ENCODE results near the gene ST7.
"Not testable (repeated sequence)": the region's sequence is repeated elsewhere in the genome, so short reads cannot be mapped to it uniquely, and the experiment has no call there.

The ST7 gene

DNA sequence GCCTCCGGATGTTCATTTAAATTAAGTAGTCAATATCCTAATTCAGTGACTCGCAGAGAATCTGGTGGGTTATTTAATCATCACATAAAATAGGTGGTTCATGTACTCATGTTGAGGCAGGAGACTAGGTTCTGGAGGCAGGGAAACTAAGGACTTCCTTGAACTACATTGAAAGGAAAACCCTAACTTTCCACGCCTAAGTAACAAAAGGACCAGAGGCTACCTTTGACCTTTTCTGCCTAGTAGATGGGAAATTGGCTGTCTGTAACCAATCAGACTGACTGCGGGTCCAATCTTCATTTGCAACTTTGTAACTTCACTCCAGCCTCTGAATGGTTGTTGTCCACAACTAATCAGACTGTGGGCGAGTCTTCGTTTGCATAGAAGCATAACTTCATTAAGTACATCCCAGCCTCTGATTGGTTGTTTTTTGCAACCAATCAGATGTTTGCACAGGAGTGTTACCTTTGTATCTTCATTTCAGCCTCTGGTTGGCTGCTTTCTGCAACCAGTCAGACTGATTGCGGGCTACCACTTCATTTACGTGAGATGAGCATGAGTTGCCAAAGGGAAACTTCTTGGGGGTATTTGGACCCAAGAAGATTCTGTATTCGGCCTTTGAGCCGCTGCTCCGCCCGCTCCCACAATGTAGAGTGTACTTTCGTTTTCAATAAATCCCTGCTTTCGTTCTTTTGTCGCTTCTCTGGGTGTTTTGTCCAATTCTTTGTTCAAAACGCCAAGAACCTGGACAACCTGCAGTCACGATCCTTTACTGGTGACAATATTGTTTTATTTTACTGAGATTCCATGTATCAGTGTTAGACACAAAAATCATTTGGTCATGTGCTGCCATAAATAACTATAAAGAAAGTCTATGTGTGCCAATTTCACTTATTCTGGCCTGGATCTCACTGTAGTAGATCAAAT, 1.7 kb upstream of the ST7 start:
- no peak for DNase-seq (ENCODE audit: low spot score)

DNA sequence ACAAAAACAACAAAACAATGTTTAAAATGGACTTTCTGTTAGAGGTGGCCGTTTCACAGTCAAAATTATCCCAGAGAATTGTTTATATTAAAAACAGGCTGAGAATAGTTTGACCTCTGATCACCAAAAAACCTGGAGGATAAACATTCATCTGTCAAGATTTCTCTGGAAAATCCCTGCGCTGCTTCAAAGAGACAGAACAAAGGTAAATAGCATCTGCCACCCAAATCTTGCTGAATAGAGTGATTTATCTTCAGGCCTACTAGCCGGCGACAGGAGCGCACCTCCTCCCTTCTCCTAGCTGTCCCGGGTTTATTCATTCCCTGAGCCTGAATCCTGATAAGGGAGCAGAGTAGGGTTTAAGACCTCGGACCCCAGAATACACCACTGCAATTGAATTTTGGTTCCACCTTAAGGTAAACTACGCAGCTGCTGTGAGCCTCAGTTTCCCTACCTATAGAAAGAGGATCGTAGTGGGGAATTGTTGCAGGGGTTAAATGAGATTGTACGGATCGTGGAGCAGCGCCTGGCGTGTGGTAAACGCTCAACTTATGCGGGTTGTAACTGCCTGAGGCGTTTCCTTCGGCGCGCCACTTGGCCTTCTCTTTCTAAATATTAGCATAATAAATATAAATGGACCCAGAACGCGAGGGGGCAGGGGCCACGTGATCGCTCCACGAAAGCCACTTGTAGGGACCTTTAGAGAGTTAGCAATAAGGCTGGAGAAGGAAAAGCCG, 498 bp upstream of the ST7 start:
- peak; percentile 45 for DNase-seq (ENCODE audit: low spot score)

DNA sequence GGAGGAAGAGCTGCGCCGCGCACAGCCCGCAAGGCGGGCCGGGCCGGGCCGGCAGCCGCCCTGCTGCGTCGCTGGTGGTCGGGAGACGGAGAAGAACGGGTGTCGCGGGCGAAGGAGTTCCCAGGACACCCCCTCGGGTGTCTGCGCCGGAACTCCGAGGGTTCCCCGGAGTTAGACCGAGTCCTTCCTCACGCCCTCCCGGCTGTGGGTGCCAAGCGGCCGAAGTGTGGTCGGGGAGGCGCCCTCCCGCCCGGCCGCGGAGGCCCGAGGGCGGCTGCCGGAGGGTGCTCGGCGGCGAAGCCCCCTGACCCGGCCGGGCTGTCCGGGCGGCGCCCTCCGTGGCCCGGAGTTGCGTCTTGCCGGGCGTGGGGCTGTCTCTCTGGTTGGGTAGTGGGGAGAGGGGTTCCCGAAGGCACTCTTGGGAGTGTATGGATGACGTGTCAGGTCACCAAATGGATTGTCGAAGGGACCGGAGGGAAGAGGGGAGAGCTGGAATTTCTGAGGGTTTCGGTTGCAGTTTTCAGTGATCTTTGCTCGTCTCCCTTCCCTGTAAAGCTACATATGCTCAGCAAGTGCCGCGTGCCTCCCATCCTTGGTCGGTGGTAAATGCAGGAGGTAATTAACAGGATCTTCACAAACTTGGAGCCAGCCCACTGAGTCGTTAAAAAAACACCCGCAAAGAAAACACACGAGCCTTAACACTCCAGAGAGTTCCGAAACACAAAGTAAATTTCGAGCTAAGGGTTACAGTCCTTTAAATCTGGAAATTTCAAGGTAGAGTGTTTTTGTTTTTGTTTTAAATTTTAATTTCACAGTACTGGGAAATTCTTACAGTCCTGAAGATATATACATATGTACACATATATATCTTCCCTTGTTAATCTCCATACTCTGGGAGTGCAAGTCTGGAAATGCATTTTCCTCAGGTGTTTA, 871 bp downstream of the ST7 start:
- peak; percentile 69 for DNase-seq (ENCODE audit: low spot score)

DNA sequence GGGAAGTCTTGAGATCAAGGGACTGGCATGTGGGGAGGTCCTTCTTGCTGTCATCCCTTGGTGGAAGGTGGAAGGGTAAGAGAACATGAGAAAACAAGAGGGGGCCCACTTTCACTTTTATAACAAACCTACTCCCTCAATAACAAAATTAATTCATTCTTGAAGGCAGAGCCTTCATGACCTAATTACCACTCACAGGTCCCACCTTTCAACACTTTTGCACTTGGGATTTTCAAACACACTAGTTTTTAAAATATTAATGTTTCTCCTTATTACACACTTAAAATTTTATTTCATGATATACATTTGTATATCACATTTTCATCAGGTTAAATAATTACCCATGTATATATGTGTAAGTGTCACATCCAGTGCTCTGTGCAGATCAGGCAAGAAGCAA, 2.0 kb downstream of the ST7 start:
- no peak for DNase-seq (ENCODE audit: low spot score)

DNA sequence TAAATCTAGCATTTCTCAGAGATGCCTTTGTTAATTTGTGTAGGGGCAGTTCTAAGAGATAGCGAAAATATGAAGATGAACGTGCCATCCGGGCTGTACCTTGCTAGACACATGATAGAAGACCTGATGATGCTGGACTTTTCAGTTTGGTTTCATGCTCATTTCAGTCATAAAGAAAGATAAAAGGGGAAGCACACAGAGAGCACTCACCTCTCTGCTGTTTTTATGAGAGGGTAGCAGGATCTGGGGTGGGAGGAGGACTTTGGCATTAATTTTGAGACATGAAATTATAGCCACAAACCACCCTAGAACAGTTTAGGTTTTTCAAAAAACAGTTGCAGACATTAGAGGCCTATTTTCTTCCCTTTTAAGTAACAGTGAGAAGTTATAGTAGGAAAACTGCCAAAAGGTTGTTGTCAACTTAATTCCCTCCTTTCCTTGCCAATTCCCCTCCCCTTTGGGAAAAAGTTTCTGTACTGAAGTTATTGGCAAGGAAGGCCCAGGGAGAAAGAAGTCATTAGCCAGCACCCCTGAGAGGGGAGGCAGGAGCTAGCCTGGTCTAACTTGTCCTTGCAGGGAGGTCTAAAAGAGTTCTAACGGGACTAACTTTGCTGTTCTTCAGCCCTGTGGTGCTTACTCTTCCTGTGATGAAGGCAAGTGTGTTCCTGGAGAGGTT, 2.6 kb downstream of the ST7 start:
- peak; percentile 18 for DNase-seq (ENCODE audit: low spot score)

DNA sequence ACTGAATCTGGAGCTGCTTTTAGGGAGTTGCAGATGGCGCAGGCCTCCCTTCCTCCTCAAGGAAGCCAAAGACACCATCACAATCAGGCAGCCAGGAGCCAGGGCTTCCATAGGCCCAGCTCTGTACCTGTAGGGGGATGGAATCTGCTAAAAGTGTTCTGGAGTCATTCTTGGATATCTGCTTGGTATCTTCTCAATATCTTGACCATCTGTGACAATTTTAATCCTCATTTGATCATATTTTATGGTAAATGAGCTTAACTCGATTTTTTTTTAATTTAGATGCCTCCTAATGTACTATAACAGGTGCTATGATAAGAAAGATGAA, 3.1 kb downstream of the ST7 start:
- no peak for DNase-seq (ENCODE audit: low spot score)

DNA sequence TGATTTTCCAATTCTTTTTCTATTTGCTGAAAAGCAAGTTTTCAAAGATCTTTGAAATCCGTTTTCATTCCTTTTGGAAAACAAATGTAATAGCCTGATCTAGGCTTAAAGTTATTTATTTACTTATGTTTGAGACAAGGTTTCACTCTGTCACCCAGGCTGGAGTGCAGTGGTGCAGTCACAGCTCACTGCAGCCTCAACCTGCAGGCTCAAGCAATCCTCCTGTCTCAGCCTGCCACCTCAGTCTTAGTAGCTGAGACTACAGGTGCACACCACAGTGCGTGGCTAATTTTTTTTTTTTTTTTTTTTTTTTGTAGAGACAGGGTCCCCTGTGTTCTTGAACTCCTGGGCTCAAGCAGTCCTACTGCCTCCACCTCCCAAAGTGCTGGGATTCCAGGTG, 4.6 kb downstream of the ST7 start:
- no peak for DNase-seq (ENCODE audit: low spot score)

DNA sequence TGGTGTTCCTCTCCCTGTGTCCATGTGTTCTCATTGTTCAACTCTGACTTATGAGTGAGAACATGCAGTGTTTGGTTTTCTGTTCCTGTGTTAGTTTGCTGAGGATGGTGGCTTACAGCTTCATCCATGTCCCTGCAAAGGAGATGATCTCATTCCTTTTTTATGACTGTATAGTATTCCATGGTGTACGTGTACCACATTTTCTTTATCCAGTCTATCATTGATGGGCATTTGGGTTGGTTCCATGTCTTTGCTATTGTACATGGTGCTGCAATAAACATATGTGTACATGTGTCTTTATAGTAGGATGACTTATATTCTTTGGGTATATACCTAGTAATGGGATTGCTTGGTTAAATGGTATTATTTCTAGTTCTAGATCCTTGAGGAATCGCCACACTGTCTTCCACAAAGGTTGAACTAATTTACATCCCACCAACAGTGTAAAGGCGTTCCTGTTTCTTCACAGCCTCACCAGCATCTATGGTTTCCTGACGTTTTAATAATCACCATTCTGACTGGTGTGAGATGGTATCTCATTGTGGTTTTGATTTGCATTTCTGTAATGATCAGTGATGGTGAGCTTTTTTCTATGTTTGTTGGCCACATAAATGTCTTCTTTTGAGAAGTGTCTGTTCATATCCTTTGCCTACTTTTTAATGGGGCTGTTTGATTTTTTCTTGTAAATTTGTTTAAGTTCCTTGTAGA, 8.8 kb downstream of the ST7 start:
- DNase-seq (ENCODE audit: low spot score): not testable (repeated sequence)

DNA sequence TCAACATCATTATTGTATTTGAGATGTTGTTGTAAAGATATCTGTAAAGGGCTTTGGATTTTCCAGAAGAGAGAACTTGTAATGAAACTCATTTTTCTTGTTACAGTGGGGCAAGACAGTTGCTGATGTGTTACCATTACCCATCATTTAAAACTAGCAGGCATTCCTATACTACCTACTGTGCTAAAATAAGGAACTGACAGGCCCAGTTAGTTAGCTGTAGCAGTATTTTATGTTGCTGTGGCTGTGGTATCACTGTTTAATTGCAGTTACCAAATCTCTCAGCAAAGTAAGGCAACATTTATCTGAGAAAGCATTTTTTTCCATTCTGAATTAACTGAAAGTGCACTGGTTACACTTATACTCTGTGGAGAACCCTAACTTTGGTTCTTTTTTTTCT, 9.9 kb downstream of the ST7 start:
- no peak for DNase-seq (ENCODE audit: low spot score)

DNA sequence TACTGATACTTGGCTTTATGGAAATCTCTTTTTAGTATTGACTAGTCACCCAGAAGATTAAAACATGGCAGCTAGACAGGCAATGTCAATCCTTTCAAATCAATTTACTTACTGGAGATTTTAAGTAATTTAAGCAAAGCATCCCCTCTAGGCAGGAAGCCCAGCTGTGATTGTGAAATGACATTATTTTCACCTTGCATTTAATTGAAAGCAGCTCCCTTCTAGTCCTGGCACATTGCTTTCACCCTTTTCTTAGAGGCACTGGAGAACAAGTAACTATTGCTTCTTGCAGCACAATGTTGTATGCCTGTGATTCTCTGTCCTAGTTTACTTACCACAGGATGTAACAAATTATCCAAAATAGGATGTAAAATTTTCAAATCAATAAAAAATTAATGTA, 13.3 kb downstream of the ST7 start:
- DNase-seq (ENCODE audit: low spot score): no peak

DNA sequence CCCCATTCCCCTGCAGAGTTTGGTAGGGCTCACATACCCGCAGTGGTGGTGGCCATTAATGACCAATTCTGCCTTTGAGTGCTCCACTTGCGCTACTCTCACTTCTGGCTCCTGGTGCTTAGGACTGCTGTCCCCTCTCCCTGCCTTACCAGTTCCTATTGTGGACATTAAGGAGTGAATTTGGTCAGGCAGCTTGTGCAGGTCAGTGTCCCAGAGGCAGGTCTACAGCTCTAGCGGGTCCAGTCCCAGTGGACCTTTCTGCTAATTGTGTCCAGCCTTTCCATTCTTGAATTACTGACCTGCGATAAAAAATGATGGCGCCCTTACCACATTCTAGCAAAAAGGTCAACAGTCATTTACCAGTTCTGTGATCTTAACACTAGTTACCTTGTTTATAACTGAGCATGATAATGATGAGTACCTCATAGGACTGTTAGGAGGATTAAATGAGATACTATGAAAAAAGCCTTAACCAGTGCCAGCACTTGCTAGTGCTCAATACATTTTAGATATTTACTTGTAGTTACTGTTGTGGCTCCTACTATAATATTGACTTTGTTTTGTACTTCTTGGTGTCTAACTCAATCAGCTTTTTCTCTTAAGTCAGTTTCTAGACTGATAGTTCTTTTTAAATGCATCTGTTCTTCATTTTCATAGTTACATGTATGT, 14.1 kb downstream of the ST7 start:
- DNase-seq (ENCODE audit: low spot score): no peak

DNA sequence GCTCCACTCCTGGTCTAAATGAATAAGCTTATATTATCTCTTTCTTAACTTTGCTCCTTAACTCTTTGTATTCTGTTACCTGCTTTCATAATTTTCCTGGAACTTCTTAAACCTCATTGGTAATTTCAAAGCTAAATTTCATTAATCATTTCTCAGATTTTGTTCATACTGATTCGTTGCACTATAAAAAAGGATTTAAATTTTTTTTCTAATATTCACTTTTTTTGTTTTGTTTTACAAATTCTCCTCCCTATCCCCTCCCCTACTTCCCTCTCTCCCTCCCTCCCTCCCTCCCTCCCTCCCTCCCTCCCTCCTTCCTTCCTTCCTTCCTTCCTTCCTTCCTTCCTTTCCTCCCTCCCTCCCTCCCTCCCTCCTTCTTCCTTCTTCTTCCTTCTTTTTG, 14.7 kb downstream of the ST7 start:
- DNase-seq (ENCODE audit: low spot score): no peak

DNA sequence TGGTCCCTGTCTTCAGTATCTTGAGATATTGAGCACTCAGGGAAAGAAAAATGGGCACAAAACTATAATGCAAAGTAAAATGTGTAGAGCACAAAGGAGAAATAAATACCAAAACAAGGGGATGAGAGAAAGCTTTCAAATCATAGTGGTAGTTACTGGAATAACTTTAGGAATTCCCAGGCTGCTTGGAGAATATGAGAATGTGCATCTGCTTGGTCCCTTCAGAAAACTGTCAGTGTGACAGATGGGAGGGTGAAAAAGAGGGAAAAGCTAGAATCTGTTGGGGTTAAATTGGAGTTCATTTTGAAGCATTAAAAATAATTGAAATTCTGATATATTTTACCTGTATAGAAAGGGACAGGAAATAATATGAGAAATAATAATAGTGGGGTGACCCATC, 15.3 kb downstream of the ST7 start:
- DNase-seq (ENCODE audit: low spot score): no peak

DNA sequence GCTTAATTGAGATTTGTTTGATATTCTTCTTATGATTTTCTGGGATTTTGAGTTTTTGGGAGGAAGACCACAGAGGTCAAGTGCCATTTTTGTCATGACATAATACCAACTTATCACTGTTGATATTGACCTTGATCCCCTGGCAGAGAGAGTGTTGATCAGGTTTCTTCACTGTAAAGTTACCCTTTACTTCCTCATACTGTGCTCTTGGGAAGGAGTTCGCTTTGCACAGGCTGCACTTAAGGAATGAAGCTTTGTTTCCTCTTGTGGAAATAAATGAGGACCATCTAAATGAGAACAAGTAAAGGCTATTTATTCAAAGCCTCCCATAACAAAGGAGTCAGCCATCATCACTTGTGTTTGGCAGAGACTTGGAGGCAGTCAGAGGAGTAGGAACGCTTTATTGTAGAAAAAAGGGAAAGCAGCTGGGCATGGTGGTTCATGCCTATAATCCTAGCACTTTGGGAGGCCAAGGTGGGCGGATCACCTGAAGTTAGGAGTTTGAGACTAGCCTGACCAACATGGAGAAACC, 16.1 kb downstream of the ST7 start:
- DNase-seq (ENCODE audit: low spot score): no peak

DNA sequence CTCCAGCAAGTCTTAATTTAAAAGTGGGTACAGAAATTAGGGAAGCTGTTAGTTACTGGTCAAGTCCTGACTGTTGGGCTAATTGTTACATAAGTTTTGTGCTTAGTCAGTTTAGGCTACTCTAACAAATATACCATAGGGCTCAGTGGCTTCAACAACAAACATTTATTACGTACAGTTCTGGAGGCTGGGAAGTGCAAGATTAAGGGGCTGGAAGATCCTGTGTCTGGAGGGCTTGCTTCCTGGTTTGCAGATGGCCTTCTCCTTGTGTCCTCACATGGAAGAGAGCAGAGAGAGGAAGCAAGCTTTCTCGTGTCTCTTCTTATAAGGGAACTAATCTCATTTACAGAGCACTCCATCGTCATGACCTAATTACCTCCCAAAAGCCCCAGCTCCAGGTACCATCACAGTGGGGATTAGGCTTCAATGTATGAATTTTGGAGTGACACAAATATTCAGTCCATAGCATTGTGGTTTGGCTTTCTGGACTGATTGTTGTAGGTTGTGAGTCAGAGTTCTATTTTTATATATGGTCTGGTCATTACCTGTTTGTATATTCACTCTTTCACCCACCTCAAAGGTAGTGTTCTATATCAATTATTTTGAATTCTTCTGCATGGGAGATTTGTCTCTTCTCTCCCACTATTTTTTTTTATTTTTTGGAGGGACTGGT, 17.1 kb downstream of the ST7 start:
- DNase-seq (ENCODE audit: low spot score): no peak

DNA sequence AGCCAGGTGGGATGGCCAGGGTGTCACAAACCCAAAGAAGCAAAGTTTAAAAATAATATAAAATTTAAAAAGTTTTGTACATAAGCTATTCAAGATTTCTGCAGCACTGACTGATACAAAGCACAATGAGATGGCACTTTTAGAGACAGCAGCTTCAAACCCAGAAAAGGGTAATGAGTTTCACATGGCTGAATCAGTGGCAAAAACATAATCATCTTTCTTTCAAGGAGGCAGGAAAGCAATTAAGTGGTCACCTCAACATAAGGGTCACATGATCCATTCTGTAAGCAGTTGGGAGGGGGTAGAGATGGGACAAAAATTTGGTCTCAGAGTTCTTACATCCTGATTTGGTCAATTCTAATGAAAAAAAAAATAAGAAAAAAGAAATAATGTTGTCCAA, 17.9 kb downstream of the ST7 start:
- DNase-seq (ENCODE audit: low spot score): not testable (repeated sequence)

DNA sequence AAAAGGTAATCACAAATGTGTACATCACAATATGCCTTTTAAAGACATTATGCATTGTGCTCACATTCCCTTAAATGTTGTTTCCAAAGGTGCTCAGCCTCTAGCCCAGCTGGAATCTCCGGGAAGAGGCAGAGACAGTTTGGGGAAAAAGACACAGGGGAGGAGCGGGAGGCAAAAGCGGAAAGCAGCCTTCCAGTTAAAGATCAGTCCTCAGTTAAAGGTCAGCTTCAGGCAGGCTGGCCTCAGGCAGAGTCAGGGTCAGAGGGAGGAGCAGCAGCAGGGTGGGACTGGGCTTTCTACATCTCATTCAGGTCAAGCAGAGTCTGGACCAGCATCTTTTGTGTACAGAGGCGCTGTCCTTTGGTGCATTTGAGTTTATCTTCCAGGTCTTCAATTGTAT, 18.6 kb downstream of the ST7 start:
- no peak for DNase-seq (ENCODE audit: low spot score)

DNA sequence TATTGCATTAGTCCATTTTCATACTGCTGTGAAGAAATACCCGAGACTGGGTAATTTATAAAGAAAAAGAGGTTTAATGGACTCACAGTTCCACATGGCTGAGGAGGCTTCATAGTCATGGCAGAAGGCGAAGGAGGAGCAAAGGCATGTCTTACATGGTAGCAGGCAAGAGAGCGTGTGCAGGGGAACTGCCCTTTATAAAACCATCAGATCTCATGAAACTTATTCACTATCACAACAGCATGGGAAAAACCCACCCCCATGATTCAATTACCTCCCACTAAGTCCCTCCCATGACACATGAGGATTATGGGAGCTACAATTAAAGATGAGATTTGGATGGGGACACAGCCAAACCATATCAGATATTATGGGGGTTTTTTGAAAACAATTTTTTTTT, 21.7 kb downstream of the ST7 start:
- DNase-seq (ENCODE audit: low spot score): not testable (repeated sequence)

DNA sequence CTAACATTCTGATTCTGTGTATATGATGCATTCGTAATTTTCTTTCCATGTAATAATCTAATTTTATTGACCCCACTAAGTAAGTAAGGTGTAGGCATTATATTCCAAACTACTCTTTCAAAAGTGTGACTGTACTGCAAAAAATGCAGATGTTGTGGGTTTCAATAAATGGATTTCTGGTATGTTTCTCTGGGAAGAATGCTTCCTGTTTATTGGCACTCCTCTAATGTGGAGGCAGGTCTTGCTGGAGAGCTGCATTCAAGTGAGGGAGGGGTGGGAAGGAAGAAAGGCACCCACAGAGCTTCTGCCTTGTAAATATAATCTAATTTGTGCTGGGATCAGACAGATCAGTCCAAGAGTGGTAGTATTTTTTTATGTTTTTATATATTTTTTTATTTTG, 23.9 kb downstream of the ST7 start:
- no peak for DNase-seq (ENCODE audit: low spot score)

DNA sequence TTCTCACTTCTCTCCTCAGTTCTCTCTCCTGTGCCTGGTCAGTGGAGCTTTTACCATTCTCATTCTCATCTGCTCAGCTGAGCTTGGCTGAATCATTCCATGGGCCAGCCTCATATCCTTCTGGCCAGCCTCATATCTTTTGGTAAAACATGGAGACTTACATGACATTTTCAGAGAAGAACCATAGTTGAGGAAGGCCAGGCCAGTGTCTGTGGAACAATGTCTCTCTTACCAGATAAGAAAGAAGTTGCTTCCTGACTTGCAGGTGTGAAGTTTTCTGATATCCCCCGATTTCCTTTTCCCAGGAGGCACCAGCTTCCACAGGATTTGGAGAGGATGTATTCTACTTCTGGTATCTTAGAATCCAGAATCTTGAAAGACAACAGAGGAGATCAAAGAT, 24.7 kb downstream of the ST7 start:
- DNase-seq (ENCODE audit: low spot score): no peak
